ENCODE measurements around the gene RNF182. TPM values are rescaled to one million over a fixed set of nuclear protein-coding genes. Genes with fewer than 3 reads are reported as not detected.

The RNF182 gene
- total and polyA plus RNA-seq, 10 of the 15 experiments (the other 5 are each of a cell fraction or from before 2014, with no cell fraction given) = not detected

DNA sequence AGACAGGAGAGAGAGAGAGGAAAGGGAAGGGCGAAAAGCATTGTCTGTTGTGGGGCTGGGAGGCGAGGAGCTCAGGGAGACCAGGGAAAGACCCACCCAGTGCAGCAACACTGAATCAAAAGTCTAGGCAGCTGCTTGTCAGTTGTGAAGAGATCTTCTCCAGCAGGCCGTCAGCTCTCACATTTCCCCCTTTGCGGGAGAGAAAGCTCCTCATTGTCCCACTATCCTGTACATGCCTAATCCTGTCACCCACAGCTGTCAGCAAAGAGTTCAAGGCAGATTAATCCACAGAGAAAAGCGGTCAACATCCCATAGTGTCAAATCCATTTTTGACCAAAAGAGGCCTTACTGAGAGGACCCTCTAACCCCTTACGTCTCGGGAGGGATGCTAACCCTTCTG lies 27.3 kb downstream of the RNF182 start:
- Histone ChIP-seq H3K27ac (ENCODE audit: control insufficient read depth, insufficient read depth) (no peak overlapping the region), H3K4me2 (ENCODE audit: control insufficient read depth, insufficient read depth) (no peak overlapping the region), H3K79me2 (ENCODE audit: control insufficient read depth, insufficient read depth, low read length) (no peaks in the 10 kb centered on the region), H3K27me3 (replicated peaks in 1 of 2; ENCODE audit: control insufficient read depth in 2 of 2, insufficient read depth in 2 of 2, low read length in 1 of 2) (no peaks in the 10 kb centered on the region; a peak in 2 of 4 replicates), H4K20me1 (ENCODE audit: control insufficient read depth, insufficient read depth) (no peaks in the 10 kb centered on the region), H3K4me3 (no peak overlapping the region), H2AFZ (ENCODE audit: control insufficient read depth, low read depth, low read length) (no peak overlapping the region), H3K9me3 (replicated peaks; ENCODE audit: control insufficient read depth, insufficient read depth, low read length) (no peaks in the 10 kb centered on the region), H3K36me3 (ENCODE audit: control insufficient read depth in 2 of 2, insufficient read depth in 2 of 2, low read length in 1 of 2) (no peaks in the 10 kb centered on the region), H3K9ac (ENCODE audit: control insufficient read depth, insufficient read depth, low read length) (no peak overlapping the region), H3K4me1 (ENCODE audit: control insufficient read depth, insufficient read depth, low read length) (no peaks in the 10 kb centered on the region)
- SMC1A ChIA-PET (ENCODE audit: uncharacterized antibody, unreplicated experiment) = no interaction called here
- no peak for FAIRE-seq
- CTCF ChIA-PET = interaction anchor here (1.4 kb wide), 1 partner anchor 94 kb away, joined by 3 read pairs; no protein-coding TSS in a partner anchor
- in situ Hi-C loops (cut with MboI) (no loop called here), intact Hi-C loops (cut with micrococcal nuclease; ENCODE audit: unreplicated experiment) (no loop called here)
- POLR2A ChIA-PET = no interaction called here
- no TSS peak for BruUV-seq (replicated peaks)
- DNase-seq (ENCODE audit: low read depth, low spot score) = no peak
- RAD21 ChIA-PET (ENCODE audit: unreplicated experiment) = no interaction called here
- no peak for ATAC-seq
- WGBS (ENCODE audit: insufficient coverage, insufficient replicate concordance, low lambda C conversion rate, missing lambda C conversion rate) = 32% methylated on average over 7 of the region's 7 CpGs
- TF ChIP-seq, protein P1, sequence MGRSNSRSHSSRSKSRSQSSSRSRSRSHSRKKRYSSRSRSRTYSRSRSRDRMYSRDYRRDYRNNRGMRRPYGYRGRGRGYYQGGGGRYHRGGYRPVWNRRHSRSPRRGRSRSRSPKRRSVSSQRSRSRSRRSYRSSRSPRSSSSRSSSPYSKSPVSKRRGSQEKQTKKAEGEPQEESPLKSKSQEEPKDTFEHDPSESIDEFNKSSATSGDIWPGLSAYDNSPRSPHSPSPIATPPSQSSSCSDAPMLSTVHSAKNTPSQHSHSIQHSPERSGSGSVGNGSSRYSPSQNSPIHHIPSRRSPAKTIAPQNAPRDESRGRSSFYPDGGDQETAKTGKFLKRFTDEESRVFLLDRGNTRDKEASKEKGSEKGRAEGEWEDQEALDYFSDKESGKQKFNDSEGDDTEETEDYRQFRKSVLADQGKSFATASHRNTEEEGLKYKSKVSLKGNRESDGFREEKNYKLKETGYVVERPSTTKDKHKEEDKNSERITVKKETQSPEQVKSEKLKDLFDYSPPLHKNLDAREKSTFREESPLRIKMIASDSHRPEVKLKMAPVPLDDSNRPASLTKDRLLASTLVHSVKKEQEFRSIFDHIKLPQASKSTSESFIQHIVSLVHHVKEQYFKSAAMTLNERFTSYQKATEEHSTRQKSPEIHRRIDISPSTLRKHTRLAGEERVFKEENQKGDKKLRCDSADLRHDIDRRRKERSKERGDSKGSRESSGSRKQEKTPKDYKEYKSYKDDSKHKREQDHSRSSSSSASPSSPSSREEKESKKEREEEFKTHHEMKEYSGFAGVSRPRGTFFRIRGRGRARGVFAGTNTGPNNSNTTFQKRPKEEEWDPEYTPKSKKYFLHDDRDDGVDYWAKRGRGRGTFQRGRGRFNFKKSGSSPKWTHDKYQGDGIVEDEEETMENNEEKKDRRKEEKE (IDR thresholded peaks at IDR 0.05) = no peak
- TF ChIP-seq IRF4 (IDR thresholded peaks at IDR 0.05; ENCODE audit: low read depth, low read length) (no peak), ZBED1 (IDR thresholded peaks at IDR 0.05; ENCODE audit: borderline replicate concordance) (no peak), HDAC2 (IDR thresholded peaks at IDR 0.05) (no peak), YBX1 (IDR thresholded peaks at IDR 0.05) (no peak), HDGF (IDR thresholded peaks at IDR 0.05) (no peak), CHD2 (IDR thresholded peaks at IDR 0.05; ENCODE audit: borderline replicate concordance, low read depth, low read length) (no peak), PAX8 (IDR thresholded peaks at IDR 0.05) (no peak), NRF1 (conservative IDR thresholded peaks at IDR 0.05; ENCODE audit: low read depth, low read length) (no peak), ESRRA (IDR thresholded peaks at IDR 0.05; ENCODE audit: low read length) (no peak)
- TF ChIP-seq, protein P2, sequence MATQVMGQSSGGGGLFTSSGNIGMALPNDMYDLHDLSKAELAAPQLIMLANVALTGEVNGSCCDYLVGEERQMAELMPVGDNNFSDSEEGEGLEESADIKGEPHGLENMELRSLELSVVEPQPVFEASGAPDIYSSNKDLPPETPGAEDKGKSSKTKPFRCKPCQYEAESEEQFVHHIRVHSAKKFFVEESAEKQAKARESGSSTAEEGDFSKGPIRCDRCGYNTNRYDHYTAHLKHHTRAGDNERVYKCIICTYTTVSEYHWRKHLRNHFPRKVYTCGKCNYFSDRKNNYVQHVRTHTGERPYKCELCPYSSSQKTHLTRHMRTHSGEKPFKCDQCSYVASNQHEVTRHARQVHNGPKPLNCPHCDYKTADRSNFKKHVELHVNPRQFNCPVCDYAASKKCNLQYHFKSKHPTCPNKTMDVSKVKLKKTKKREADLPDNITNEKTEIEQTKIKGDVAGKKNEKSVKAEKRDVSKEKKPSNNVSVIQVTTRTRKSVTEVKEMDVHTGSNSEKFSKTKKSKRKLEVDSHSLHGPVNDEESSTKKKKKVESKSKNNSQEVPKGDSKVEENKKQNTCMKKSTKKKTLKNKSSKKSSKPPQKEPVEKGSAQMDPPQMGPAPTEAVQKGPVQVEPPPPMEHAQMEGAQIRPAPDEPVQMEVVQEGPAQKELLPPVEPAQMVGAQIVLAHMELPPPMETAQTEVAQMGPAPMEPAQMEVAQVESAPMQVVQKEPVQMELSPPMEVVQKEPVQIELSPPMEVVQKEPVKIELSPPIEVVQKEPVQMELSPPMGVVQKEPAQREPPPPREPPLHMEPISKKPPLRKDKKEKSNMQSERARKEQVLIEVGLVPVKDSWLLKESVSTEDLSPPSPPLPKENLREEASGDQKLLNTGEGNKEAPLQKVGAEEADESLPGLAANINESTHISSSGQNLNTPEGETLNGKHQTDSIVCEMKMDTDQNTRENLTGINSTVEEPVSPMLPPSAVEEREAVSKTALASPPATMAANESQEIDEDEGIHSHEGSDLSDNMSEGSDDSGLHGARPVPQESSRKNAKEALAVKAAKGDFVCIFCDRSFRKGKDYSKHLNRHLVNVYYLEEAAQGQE (IDR thresholded peaks at IDR 0.05; ENCODE audit: low read depth, low read length) = no peak
- TF ChIP-seq, protein P3, sequence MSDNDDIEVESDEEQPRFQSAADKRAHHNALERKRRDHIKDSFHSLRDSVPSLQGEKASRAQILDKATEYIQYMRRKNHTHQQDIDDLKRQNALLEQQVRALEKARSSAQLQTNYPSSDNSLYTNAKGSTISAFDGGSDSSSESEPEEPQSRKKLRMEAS (IDR thresholded peaks at IDR 0.05; ENCODE audit: low read depth, low read length) = no peak
- TF ChIP-seq, protein P4, sequence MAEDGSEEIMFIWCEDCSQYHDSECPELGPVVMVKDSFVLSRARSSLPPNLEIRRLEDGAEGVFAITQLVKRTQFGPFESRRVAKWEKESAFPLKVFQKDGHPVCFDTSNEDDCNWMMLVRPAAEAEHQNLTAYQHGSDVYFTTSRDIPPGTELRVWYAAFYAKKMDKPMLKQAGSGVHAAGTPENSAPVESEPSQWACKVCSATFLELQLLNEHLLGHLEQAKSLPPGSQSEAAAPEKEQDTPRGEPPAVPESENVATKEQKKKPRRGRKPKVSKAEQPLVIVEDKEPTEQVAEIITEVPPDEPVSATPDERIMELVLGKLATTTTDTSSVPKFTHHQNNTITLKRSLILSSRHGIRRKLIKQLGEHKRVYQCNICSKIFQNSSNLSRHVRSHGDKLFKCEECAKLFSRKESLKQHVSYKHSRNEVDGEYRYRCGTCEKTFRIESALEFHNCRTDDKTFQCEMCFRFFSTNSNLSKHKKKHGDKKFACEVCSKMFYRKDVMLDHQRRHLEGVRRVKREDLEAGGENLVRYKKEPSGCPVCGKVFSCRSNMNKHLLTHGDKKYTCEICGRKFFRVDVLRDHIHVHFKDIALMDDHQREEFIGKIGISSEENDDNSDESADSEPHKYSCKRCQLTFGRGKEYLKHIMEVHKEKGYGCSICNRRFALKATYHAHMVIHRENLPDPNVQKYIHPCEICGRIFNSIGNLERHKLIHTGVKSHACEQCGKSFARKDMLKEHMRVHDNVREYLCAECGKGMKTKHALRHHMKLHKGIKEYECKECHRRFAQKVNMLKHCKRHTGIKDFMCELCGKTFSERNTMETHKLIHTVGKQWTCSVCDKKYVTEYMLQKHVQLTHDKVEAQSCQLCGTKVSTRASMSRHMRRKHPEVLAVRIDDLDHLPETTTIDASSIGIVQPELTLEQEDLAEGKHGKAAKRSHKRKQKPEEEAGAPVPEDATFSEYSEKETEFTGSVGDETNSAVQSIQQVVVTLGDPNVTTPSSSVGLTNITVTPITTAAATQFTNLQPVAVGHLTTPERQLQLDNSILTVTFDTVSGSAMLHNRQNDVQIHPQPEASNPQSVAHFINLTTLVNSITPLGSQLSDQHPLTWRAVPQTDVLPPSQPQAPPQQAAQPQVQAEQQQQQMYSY (CRISPR knock-in tag; IDR thresholded peaks at IDR 0.05) = no peak
